ENCODE results near the gene SMIM43. TPM values are rescaled to one million over a fixed set of nuclear protein-coding genes. Genes with fewer than 3 reads are reported as not detected.

SMIM43 gene
- total and polyA plus RNA-seq, 9 of the 15 experiments (the other 6 are each of a cell fraction or from before 2014, with no cell fraction given), result not detected

DNA sequence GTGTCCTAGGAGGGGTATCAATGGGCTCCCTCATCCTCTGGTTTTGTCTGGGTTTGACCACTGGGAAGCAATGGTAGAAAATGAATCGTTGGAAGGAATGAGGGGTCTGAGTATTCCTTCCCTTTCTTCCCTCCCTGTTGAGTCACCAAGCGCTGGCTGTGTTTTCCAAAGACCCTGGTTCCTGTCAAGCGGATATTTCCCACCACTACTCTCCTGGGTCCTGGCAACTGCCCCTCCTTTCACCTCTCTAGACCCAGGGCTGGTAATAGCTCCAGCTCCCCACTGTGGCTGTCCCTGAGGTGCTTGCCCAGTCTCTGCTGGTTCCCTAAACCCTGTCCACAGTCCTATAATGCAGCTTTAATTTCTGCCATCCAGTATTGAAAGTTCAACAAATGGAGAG, 22.2 kb downstream of the SMIM43 start (continued):
- TF ChIP-seq ERF (CRISPR knock-in tag; IDR thresholded peaks at IDR 0.05), result no peak
- TF ChIP-seq JUN (IDR thresholded peaks at IDR 0.05; ENCODE audit: borderline replicate concordance, low read depth, low read length), result no peak
- no peak for TF ChIP-seq JUN (CRISPR knock-in tag; IDR thresholded peaks at IDR 0.05; ENCODE audit: borderline replicate concordance)
- no peak for TF ChIP-seq MAFK (IDR thresholded peaks at IDR 0.05; ENCODE audit: low read length)
- TF ChIP-seq ZC3H8 (IDR thresholded peaks at IDR 0.05), result no peak
- TF ChIP-seq, protein P1, sequence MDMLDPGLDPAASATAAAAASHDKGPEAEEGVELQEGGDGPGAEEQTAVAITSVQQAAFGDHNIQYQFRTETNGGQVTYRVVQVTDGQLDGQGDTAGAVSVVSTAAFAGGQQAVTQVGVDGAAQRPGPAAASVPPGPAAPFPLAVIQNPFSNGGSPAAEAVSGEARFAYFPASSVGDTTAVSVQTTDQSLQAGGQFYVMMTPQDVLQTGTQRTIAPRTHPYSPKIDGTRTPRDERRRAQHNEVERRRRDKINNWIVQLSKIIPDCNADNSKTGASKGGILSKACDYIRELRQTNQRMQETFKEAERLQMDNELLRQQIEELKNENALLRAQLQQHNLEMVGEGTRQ (CRISPR knock-in tag; IDR thresholded peaks at IDR 0.05), result no peak
- TF ChIP-seq ILK (tag; IDR thresholded peaks at IDR 0.05; ENCODE audit: borderline replicate concordance, low read depth), result no peak
- no peak for TF ChIP-seq ZNF76 (CRISPR knock-in tag; IDR thresholded peaks at IDR 0.05; ENCODE audit: borderline replicate concordance)

DNA sequence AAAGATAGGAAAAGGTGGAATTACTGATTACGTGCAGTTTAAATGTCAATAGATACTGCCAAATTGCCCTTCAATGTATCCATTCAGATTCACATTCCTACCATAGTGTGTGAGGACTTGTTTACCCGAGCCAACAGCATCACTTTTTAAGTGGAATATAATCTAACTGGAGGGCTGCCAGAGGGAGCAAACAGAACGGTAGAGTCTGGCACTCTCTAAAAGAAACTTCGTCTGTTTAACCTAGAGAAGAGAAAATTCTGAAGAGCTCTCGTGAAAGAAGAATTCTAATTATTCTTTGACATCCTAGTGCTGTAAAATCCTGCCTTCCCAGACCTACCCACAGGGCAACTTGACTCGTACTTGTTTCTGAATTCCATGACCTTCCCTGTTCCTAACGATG, 23.2 kb downstream of the SMIM43 start:
- H4K20me1 ChIP-seq (replicated peaks; ENCODE audit: control insufficient read depth, insufficient read depth, low read length), result no peaks in the 10 kb centered on the region
- H3K79me2 ChIP-seq (ENCODE audit: control insufficient read depth, insufficient read depth, low read length), result no peaks in the 10 kb centered on the region
- H2AFZ ChIP-seq (ENCODE audit: low read depth, low read length), result no peak overlapping the region
- H3K4me2 ChIP-seq (ENCODE audit: insufficient read depth, low read length), result no peak overlapping the region
- DNase-seq (ENCODE audit: extremely low read depth in 1 of 4, low spot score in 3 of 4), result no peak
- H3K36me3 ChIP-seq (ENCODE audit: control insufficient read depth, insufficient read depth, low read length), result no peaks in the 10 kb centered on the region
- no TSS peak for BruUV-seq (replicated peaks)
- H3K9me3 ChIP-seq (replicated peaks; ENCODE audit: control insufficient read depth, insufficient read depth, low read depth, low read length), result no peaks in the 10 kb centered on the region
- ATAC-seq, result no peak
- in situ Hi-C loops (cut with MboI), result no loop called here
- H3K9ac ChIP-seq (ENCODE audit: insufficient read depth in 1 of 2, low read depth in 2 of 2, low read length in 2 of 2), result no peak overlapping the region
- no peak overlapping the region for H3K4me3 ChIP-seq
- H3K27me3 ChIP-seq (ENCODE audit: control insufficient read depth in 2 of 2, insufficient read depth in 2 of 2, low read length in 2 of 2), result peaks cover 0 to 6% of the 10 kb centered on the region in 2 experiments; a peak in 3 of 5 replicates
- H3K4me1 ChIP-seq (replicated peaks in 1 of 2; ENCODE audit: control insufficient read depth in 2 of 2, insufficient read depth in 2 of 2, low read length in 2 of 2), result no peaks in the 10 kb centered on the region
- intact Hi-C loops (cut with micrococcal nuclease), result no loop called here
- WGBS (ENCODE audit: insufficient coverage, low coverage, missing lambda C conversion rate), result 5% methylated on average over 7 of the region's 7 CpGs
- FAIRE-seq, result no peak
- ChIA-PET CTCF (ENCODE audit: low intra/inter-chr PET ratio) (no interaction called here), POLR2A (no interaction called here)
- H3K9me1 ChIP-seq (ENCODE audit: control insufficient read depth, insufficient read depth, low read length), result no peaks in the 10 kb centered on the region
- TF ChIP-seq SRSF3 (IDR thresholded peaks at IDR 0.05; ENCODE audit: insufficient read depth, low read length) (no peak), CHD2 (IDR thresholded peaks at IDR 0.05; ENCODE audit: low read depth, low read length) (no peak), ESRRB (CRISPR knock-in tag; IDR thresholded peaks at IDR 0.05; ENCODE audit: borderline replicate concordance) (no peak)
- TF ChIP-seq, protein P2, sequence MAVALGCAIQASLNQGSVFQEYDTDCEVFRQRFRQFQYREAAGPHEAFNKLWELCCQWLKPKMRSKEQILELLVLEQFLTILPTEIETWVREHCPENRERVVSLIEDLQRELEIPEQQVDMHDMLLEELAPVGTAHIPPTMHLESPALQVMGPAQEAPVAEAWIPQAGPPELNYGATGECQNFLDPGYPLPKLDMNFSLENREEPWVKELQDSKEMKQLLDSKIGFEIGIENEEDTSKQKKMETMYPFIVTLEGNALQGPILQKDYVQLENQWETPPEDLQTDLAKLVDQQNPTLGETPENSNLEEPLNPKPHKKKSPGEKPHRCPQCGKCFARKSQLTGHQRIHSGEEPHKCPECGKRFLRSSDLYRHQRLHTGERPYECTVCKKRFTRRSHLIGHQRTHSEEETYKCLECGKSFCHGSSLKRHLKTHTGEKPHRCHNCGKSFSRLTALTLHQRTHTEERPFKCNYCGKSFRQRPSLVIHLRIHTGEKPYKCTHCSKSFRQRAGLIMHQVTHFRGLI (CRISPR knock-in tag; IDR thresholded peaks at IDR 0.05), result no peak
- TF ChIP-seq, protein P3, sequence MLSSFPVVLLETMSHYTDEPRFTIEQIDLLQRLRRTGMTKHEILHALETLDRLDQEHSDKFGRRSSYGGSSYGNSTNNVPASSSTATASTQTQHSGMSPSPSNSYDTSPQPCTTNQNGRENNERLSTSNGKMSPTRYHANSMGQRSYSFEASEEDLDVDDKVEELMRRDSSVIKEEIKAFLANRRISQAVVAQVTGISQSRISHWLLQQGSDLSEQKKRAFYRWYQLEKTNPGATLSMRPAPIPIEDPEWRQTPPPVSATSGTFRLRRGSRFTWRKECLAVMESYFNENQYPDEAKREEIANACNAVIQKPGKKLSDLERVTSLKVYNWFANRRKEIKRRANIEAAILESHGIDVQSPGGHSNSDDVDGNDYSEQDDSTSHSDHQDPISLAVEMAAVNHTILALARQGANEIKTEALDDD (IDR thresholded peaks at IDR 0.05), result no peak
- H3K27ac ChIP-seq (ENCODE audit: extremely low read depth, low read depth, low read length), result no peak overlapping the region
